Left renal cortex interstitium (tissue), 4 donors: ENCODE measurements around the gene CENPT. TPM values are rescaled to one million over a fixed set of nuclear protein-coding genes. Genes with fewer than 3 reads are reported as not detected.

Source experiments
- DNase-seq, 4 donors: peaks; one replicate each; pipeline ENCODE4 v3.0.0-alpha.2; 2013; ENCODE audit warnings: low read depth in 4 of 4, low spot score in 2 of 4, missing footprints in 1 of 4
- polyA plus RNA-seq, 4 donors: library from polyadenylated mRNA; unstranded; fragments of 120-200 nt; gene quantifications; one replicate each; pipeline ENCODE4 v1.2.1, GENCODE V29; 2013; ENCODE audit not compliant: insufficient read length in 4 of 4

Gene CENPT, protein sequence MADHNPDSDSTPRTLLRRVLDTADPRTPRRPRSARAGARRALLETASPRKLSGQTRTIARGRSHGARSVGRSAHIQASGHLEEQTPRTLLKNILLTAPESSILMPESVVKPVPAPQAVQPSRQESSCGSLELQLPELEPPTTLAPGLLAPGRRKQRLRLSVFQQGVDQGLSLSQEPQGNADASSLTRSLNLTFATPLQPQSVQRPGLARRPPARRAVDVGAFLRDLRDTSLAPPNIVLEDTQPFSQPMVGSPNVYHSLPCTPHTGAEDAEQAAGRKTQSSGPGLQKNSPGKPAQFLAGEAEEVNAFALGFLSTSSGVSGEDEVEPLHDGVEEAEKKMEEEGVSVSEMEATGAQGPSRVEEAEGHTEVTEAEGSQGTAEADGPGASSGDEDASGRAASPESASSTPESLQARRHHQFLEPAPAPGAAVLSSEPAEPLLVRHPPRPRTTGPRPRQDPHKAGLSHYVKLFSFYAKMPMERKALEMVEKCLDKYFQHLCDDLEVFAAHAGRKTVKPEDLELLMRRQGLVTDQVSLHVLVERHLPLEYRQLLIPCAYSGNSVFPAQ
- polyA plus RNA-seq, result 10 to 100 TPM; 37.4 to 62.4 (median 50.7) TPM

DNA sequence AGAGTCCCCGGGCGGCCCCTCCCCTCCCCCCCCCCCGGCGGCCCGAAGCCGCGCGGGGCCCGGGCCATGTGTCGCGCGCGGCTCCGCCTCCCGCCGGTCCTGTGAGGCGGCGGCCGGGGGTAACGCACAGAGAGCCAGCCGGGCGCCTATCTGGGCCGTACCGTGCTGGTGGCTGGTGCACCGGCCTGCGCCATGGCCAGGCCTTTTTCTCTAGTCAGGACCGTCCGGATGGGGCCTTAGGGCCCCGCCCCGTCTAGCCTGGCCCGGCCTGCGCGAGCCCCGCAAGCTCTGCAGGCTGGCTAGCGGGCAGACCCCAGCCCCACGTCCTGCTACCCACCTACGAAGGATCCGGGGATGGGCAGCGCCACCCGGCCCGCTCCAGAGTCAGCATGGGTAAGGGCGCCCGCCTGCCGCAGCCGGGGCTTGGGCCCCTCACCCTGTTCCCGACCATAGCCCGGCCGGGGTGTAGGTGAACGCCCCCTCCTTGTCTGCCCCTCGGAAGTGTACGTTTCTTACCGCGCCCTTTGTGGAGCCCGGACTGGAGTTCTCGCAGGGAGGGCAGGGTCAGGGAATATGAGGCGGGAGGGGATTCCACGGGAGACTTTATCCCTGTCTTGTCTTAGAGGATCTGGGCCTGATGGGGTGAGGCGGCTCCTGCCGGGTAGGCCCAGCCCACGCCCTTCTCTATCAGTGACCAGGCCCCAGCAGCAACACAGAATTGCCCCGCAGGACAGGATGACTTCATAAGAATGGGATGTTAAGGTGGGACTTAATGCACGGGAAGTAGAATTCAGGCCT is at the start of gene CENPT:
CENPT (minus strand) TSS at position 630 of the 798 bp plus-strand sequence. CDS start 13,834 bp downstream, outside the sequence.
- DNase-seq, result no peak

DNA sequence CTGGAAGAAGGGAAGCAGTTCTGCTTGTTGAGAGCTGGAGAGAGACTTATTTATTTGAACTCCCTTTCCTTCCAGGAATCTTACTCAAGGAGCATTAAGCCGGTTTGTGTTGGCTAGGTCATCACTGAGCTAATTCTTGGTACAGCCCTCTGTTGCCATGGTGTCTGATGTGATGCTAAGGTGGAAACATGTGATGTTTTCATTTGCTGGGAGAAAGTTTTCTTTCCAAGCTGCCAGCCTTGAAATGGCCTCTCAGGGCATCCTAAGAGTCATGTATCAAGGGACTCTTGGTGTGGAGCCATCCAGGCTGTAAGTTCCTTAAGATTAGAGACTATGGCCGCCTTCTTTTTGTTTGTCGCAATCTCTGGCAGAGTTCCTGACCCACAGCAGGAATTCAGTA is 49.7 kb upstream of the CENPT start:
- no peak for DNase-seq

GRCh38 chr16:67893743-67894399 is 46.4 kb upstream of the CENPT start:
- no peak for DNase-seq

GRCh38 chr16:67892899-67893742 is 45.6 kb upstream of the CENPT start, which contains the start of gene PSKH1:
PSKH1 (plus strand) TSS chr16:67893254; CDS start chr16:67908750, 15,496 bp downstream.
- DNase-seq, result peak in 3 of 4 donors; percentile 75 to 92 (median 88)

DNA sequence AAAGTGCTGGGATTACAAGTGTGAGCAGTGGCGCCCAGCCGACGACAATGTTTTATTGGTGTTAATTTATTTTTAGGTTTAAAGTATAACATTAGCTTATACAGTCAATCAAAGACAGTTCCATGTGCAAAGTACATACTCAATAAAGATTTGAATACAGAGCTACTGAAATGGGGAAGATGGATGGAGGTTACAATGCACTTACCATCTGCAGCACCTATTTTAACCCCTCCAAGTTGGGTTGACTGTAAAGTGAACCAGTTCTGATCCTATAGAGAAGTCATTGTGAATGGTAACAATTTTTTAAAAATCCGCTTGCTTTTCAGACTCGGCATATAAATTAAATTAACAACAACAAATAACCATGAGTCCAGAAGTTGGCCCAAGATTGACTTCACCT is 44.9 kb upstream of the CENPT start:
- no peak for DNase-seq

- DNase-seq, result no peak
Observed at GRCh38 chr16:67888331-67888730, 40.8 kb upstream of the CENPT start.

GRCh38 chr16:67886387-67886786 is 38.9 kb upstream of the CENPT start:
- DNase-seq, result no peak

DNA sequence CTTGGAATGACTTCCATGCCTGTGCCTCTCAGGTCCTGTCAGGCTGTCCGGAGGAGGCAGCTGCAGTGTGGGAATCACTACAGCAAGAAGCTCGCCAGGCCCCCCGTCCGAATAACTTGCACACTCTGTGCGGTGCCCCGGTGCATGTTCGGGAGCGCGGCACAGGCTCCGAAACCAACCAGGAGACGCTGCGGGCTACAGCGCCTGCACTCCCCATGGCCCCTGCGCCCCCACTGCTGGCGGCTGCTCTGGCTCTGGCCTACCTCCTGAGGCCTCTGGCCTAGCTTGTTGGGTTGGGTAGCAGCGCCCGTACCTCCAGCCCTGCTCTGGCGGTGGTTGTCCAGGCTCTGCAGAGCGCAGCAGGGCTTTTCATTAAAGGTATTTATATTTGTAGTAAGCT is 38.5 kb upstream of the CENPT start:
- no peak for DNase-seq

DNA sequence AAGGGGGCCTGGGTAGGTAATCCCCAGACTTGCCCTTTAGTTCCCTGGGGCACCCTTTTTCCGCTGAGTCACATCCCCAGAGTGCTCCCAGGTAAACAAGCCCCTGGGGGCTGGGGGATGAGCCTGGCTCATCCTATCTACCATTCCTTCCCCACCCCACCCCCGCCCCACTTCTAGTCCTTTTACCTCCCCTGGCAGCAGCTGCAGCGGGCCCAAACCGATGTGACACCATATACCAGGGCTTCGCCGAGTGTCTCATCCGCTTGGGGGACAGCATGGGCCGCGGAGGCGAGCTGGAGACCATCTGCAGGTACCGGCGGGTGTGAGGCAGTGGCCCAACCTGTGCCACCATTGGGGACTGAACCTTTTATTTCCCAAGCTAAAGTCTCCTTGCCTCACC is 38.1 kb upstream of the CENPT start:
- no peak for DNase-seq

GRCh38 chr16:67884684-67885083 is 37.2 kb upstream of the CENPT start, which contains the start of gene NRN1L:
NRN1L (plus strand) TSS chr16:67884885; CDS start chr16:67884904, 19 bp downstream.
- peak in 2 of 4 donors; percentile 61 to 67 for DNase-seq

DNA sequence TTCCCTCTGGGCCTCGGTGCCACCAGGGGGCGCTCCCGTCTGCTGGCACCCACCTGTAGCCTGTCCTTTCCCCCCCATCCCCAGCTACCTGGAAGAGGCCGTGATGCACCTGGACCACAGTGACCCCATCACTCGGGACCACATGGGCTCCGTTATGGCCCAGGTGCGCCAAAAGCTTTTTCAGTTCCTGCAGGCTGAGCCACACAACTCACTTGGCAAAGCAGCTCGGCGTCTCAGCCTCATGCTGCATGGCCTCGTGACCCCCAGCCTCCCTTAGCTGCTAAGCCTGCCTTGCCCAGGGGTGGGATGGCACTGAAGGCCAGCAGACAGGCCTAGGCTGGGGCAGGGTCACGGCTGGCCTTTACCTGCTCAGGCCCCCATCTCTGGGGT is 36.4 kb upstream of the CENPT start:
- no peak for DNase-seq

- no peak for DNase-seq
Observed at GRCh38 chr16:67883146-67883871, 35.8 kb upstream of the CENPT start.

DNA sequence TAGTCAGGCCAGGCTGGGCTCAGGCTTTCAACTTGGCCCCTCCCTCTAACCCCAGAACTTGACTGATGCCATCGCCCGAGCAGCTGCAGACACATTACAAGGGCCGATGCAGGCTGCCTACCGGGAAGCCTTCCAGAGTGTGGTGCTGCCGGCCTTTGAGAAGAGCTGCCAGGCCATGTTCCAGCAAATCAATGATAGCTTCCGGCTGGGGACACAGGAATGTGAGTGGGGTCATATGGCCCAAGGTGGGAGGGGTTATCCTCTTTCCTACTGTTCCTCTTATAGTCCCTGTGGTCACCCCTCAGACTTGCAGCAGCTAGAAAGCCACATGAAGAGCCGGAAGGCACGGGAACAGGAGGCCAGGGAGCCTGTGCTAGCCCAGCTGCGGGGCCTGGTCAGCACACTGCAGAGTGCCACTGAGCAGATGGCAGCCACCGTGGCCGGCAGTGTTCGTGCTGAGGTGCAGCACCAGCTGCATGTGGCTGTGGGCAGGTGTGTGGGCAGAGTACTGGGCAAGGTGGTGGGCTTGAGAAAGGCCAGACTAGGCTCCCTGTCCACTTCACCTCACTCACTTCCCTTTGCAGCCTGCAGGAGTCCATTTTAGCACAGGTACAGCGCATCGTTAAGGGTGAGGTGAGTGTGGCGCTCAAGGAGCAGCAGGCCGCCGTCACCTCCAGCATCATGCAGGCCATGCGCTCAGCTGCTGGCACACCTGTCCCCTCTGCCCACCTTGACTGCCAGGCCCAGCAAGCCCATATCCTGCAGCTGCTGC is 35.1 kb upstream of the CENPT start:
- no peak for DNase-seq

- no peak for DNase-seq
Observed at GRCh38 chr16:67881621-67882161, 34.2 kb upstream of the CENPT start.

DNA sequence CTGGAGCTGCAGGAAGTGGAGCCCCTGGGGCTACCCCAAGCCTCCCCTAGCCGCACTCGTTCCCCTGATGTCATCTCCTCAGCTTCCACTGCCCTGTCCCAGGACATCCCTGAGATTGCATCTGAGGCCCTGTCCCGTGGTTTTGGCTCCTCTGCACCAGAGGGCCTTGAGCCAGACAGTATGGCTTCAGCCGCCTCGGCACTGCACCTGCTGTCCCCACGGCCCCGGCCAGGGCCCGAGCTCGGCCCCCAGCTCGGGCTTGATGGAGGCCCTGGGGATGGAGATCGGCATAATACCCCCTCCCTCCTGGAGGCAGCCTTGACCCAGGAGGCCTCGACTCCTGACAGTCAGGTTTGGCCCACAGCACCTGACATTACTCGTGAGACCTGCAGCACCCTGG is 33.1 kb upstream of the CENPT start:
- DNase-seq, result no peak

DNA sequence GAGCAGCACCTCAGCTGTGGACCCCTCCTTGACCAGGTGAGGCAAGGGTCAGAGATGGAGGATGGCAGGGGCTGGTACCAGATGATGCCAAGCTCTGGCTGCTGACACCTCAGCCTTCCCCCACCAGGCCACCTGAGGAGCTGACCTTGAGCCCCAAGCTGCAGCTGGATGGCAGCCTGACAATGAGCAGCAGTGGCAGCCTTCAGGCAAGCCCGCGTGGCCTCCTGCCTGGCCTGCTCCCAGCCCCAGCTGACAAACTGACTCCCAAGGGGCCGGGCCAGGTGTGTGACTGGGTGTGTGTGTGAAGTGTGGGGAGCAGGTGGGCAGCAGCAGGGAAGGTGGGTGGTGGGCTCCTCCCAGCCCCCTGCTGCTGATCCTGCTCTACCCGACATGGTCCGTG is 32.4 kb upstream of the CENPT start:
- no peak for DNase-seq

GRCh38 chr16:67879462-67879861 is 32.0 kb upstream of the CENPT start:
- DNase-seq, result no peak

DNA sequence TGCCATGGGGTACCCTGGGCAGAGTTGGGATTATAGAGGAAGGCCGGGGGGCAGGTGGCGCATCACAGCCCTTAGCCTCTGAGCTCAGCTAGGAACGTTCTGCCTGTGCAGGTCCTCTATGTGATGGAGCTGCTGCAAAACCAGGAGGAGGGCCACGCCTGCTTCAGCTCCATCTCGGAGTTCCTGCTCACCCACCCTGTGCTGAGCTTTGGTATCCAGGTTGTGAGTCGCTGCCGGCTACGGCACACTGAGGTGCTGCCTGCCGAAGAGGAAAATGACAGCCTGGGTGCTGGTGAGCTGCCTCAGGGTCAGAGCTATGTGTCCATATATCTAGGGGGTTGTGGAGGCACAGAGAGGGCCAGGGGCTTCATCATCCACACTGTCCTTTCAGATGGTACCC is 31.4 kb upstream of the CENPT start:
- DNase-seq, result no peak
